Duodenal mucosa (tissue), 2 donors: Measurements from ENCODE around the gene TFF2.
A peak's percentile ranks its signal among the peaks of the same experiment; 100 is the strongest.

ENCODE experiments used
- H3K27ac ChIP-seq: one replicate; pipeline ENCODE4 v1.7.0; 2013; ENCODE audit warnings: low read depth, low read length
- H3K27me3 ChIP-seq, 2 donors: one replicate each; pipeline ENCODE4 v1.7.0; 2013; ENCODE audit warnings: low read length in 2 of 2, control low read depth in 1 of 2; ENCODE audit not compliant: insufficient read depth in 2 of 2, control insufficient read depth in 1 of 2
- H3K36me3 ChIP-seq, 2 donors: one replicate each; pipeline ENCODE4 v1.7.0; 2013; ENCODE audit warnings: low read length in 2 of 2, control low read depth in 1 of 2; ENCODE audit not compliant: insufficient read depth in 2 of 2, control insufficient read depth in 1 of 2
- H3K4me1 ChIP-seq, 2 donors: one replicate each; pipeline ENCODE4 v1.7.0; 2013; ENCODE audit warnings: low read length in 2 of 2, control low read depth in 1 of 2; ENCODE audit not compliant: insufficient read depth in 2 of 2, control insufficient read depth in 1 of 2
- H3K4me3 ChIP-seq, 2 donors: one replicate each; pipeline ENCODE4 v1.7.0; 2013; ENCODE audit warnings: low read length in 2 of 2, low read depth in 1 of 2
- H3K9ac ChIP-seq, 2 donors: one replicate each; pipeline ENCODE4 v1.7.0; 2013; ENCODE audit warnings: low read length in 2 of 2, low read depth in 1 of 2
- H3K9me3 ChIP-seq, 2 donors: one replicate each; pipeline ENCODE4 v1.7.0; 2013; ENCODE audit warnings: low read length in 2 of 2, control low read depth in 1 of 2; ENCODE audit not compliant: control insufficient read depth in 1 of 2

The TFF2 gene

DNA sequence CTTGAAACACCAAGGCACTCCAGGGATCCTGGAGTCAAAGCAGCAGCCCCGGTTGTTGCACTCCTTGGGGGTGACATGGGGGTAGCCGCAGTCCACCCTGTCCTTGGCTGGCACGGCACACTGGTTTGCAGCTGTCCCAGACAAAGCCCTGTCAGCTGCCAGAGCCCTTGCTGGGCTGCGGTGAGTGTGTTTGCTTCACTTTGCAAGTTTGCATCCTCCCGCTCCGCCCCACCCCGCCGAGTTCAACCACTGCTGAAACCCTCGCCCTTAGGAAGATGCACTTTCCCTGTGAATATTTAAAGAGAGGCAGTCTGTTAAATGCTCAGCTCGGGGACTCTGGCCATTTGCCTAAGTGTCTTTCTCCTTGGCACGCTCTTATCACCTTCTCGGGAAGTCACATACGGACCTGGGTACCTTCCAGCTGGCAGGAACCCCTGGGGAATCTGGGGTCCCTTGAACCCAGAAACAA lies 37.3 kb downstream of the TFF2 start:
- Histone ChIP-seq H3K9ac (peak overlapping the region; percentile 30 to 51), H3K9me3 (no peaks in the 10 kb centered on the region), H3K4me1 (peaks cover 53 to 71% of the 10 kb centered on the region in 2 donors), H3K4me3 (peak overlapping the region; percentile 37 to 52), H3K27ac (peak overlapping the region; percentile 37), H3K36me3 (no peaks in the 10 kb centered on the region), H3K27me3 (no peaks in the 10 kb centered on the region)

DNA sequence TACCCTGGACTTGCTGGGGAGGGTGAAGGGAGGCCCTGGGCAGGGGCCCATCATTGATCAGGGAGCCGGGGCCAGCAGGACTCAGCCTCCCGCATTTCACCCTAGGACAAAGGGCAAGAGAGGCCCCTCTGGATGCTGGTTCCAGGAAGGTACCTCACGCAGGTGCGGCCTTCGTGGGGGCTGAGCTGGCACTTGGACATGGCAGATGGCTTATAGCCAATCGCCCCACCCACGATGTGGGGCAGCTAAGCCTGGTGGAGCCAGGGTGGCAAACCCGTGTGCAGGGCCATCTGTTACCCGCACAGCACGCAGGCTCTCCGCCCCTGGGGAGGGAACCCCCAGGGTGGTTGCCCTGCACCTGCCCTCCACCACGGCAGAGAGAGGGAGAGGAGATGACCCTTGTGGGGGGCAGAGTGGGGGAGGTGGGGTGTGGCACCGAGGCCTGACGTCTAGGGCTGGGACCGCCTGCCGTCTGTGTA lies 38.1 kb downstream of the TFF2 start:
- peak overlapping the region in 1 of 2 donors; percentile 30 for H3K9ac ChIP-seq
- no peaks in the 10 kb centered on the region for H3K9me3 ChIP-seq

DNA sequence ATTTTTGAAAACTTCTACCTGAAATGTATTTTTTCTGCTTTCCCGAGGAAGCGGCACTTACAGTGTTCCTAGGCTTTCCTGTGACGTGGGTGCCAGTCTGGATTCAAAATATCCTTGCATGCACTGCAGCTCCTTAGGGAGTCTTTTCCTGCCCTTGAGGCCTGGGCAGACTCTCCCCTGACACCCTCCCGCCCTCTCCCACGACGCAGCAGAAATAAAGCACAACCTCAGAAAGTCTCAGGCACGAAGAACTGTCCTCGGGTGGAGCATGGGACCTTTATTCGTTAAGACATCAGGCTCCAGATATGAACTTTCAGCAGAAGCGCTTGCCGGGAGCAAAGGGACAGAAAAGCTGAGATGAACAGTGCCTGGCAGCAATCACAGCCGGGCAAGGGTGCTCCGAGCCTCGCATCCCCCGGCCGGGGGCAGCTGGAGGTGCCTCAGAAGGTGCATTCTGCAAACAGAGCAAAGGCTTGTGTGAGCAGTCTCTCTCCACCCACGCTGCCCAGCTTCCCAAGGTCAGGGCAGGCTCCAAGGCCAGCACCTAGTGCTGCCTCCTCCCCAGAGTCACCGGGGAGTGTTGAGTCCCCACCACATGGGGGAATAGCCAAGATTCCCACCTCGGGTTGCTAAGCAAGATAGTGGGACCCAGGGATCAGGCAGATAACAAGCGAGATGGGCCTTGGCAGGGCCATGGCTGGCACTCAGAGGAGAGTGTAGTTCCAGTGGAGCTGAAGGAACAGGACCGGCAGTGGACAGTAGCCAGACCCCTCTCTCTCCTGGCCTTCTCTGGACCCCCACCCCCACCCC lies 38.8 kb downstream of the TFF2 start:
- Histone ChIP-seq H3K36me3 (no peaks in the 10 kb centered on the region), H3K27ac (no peak overlapping the region), H3K4me3 (peak overlapping the region in 1 of 2 donors; percentile 2), H3K27me3 (peaks cover 0 to 4% of the 10 kb centered on the region in 2 donors), H3K9ac (peak overlapping the region in 1 of 2 donors; percentile 30), H3K4me1 (peaks cover 48 to 69% of the 10 kb centered on the region in 2 donors), H3K9me3 (no peaks in the 10 kb centered on the region)

More for the DNA sequence above, 38.1 kb downstream of the TFF2 start:
- H3K27ac ChIP-seq, result no peak overlapping the region
- H3K4me1 ChIP-seq, result peaks cover 51 to 69% of the 10 kb centered on the region in 2 donors
- no peaks in the 10 kb centered on the region for H3K36me3 ChIP-seq
- H3K4me3 ChIP-seq, result peak overlapping the region; percentile 21 to 52
- no peaks in the 10 kb centered on the region for H3K27me3 ChIP-seq

DNA sequence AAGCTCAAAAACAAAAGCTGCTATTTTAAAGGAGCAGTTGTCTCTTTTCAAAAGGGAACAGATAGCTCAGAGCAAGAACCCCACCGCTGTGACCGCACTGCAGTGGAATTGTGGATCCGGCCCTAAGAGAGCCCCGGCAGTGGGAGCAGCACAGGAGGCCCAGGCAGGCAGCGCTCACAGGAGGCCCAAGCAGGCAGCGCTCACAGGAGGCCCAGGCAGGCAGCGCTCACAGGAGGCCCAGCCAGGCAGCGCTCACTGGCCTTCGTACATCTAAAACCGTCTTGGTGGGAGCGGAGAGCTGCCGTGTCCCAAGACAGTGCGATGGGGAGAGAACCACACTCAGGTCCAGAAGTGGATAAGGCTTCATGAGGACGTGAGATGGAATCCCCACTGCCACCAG lies 39.6 kb downstream of the TFF2 start:
- Histone ChIP-seq H3K4me1 (peaks cover 42 to 66% of the 10 kb centered on the region in 2 donors), H3K36me3 (no peaks in the 10 kb centered on the region), H3K4me3 (no peak overlapping the region), H3K9ac (no peak overlapping the region), H3K27ac (no peak overlapping the region), H3K27me3 (peaks cover 0 to 5% of the 10 kb centered on the region in 2 donors), H3K9me3 (no peaks in the 10 kb centered on the region)

DNA sequence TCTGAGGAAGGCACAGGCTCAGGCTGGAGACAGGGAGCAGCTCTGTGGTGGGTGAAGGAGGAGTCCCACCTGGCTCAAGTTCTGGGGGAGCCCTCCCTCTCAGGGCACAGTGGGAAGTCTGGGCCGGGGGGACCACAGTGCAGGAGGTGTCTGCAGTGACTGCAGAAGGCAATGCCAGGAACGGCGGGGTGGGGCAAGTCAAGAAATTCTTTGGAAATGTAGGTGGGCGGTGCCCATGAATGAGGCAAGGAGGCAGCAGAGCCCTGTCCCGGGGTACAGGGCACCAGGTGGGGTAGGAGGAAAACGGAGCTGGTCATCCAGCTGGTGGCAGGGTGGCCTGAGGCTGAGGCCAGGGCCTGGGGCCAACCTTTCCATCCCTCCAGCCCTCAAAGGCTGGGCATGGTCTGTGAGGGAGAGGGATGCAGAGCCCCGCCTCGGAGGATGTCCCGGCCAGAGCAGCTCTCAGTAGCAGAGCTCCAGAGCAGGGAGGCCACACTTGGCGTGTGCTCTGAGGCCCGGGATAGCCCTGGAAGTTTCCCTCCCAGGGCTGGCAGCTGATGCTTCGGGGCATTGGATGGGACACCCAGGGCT lies 40.3 kb downstream of the TFF2 start:
- no peak overlapping the region for H3K27ac ChIP-seq
- H3K4me1 ChIP-seq, result peaks cover 38 to 63% of the 10 kb centered on the region in 2 donors
- no peaks in the 10 kb centered on the region for H3K36me3 ChIP-seq
- H3K9me3 ChIP-seq, result no peaks in the 10 kb centered on the region
- H3K27me3 ChIP-seq, result peaks cover 0 to 5% of the 10 kb centered on the region in 2 donors
- no peak overlapping the region for H3K4me3 ChIP-seq
- no peak overlapping the region for H3K9ac ChIP-seq

DNA sequence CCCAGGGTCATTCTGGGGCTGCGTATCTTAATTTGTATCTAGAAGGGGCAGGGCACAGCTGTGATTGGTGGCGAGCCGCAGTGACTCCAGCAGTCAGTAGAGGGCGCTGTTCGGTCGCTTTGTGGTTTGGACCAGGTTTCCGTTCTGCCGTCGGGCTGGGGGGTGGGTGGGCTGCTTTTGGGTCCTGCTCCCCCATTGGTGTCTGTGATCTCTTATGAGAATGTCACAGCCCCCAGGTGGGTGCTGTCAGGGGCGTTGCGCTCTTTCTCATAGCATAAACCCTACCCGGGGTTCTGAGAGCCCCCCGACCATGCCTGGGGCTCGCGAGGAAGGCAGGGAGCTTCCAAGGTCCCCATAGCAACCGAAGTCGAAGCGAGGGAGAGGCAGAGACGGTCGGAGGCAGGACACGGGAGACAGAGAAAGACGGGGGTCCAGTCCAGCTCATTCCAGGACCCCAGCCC lies 41.0 kb downstream of the TFF2 start:
- Histone ChIP-seq H3K36me3 (no peaks in the 10 kb centered on the region), H3K4me3 (no peak overlapping the region), H3K27me3 (peaks cover 0 to 5% of the 10 kb centered on the region in 2 donors), H3K27ac (no peak overlapping the region), H3K9me3 (no peaks in the 10 kb centered on the region), H3K9ac (no peak overlapping the region), H3K4me1 (peaks cover 32 to 56% of the 10 kb centered on the region in 2 donors)

DNA sequence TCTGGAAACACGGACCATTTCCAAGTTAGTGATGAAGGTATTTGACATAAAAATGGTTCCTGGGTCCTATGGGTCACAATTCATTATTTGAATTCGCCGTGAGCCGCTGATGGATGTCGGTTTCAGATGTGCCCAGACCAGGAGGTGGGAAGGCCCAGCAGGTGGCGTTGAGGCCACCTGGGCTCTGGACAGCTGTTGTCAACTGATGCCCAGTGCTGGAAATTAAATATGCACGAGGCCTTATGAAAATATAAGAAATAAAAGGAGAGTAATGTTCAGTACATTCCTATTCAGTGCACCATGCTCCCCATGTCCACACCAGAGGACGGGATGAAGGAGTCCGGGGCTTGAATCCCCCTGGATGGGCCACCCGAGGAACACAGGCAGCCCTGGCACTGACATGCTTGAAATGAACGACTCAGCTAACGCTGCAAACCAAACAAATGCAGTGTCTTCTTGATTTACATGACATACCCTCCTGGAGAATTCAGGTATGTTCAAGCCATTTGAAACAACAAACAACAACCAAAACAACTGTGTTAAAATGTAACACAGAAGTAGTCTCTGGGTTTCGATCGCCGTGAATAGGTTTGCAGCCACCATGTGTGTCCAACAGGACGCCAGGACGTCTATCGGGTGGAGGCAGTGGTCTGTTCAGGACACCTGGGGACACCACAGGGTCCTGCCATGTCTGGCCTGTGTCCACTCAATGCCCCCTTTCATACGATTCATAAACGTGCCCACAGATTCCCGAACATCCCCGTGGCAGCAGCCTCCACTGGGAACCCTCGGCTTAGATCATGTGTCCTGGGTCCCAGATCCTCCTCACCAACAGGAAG lies 41.7 kb downstream of the TFF2 start:
- H3K27ac ChIP-seq, result no peak overlapping the region
- H3K27me3 ChIP-seq, result peaks cover 0 to 5% of the 10 kb centered on the region in 2 donors
- H3K36me3 ChIP-seq, result no peaks in the 10 kb centered on the region
- H3K9ac ChIP-seq, result no peak overlapping the region
- H3K4me3 ChIP-seq, result no peak overlapping the region
- peaks cover 28 to 50% of the 10 kb centered on the region in 2 donors for H3K4me1 ChIP-seq
- no peaks in the 10 kb centered on the region for H3K9me3 ChIP-seq

DNA sequence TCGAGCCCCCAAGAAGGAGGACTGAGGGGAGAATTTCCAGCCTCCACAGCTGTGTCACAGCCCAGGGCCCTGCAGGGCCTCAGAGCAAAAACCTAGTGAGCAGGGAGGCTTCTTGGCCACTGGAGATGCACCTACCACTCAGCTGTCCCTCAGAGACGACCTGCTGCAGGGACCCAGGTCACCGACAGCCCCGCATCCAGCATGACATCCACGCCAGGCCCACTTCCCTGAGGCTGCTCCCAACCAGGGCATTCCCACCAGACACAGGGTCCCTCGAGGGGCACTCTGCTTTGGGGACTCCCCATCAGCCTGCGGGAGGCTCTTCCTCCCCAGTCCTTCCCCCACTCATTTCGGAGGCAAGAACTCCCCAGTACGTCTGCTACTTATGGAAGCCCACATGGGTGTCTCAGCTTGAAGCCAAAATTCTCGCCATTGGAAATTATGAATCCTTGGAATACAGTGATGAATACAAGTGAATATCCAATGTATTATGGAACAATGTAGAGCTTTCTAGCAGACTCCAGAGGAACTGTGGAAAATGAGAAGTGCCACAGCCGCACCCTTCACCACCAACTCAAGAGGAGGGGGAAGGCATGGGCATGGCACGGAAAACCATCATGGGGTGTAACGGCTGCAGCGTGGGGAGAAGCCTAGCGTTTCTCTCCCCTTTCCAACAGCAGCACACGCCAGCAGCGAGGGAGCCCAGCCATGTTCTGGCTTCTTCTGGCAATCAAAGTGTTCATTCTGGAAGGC lies 42.5 kb downstream of the TFF2 start:
- Histone ChIP-seq H3K27me3 (peaks cover 0 to 5% of the 10 kb centered on the region in 2 donors), H3K9ac (no peak overlapping the region), H3K4me3 (no peak overlapping the region), H3K36me3 (no peaks in the 10 kb centered on the region), H3K4me1 (peaks cover 21 to 42% of the 10 kb centered on the region in 2 donors), H3K9me3 (no peaks in the 10 kb centered on the region), H3K27ac (no peak overlapping the region)

DNA sequence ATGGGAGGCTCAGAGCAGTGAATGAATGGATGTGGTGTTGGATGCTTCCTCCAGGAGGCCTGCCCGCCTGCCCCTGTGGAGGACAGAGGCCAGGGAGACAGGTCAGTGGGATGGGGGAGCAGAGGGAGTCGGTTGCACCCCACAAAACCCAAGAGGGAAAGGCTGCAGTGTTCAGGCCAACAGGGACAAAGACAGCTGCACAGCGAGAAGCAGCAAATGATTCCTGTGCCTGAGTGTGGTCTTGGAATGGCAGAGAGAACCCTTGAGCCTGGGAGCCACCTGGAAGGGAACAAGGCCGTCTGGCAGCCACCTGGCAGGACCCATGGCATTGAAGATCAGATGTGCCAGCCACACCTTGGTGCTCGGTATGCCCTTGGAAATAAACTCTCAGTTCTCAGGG lies 43.7 kb downstream of the TFF2 start:
- H3K27ac ChIP-seq, result no peak overlapping the region
- no peak overlapping the region for H3K9ac ChIP-seq
- no peaks in the 10 kb centered on the region for H3K9me3 ChIP-seq
- H3K4me3 ChIP-seq, result no peak overlapping the region
- no peaks in the 10 kb centered on the region for H3K36me3 ChIP-seq
- H3K4me1 ChIP-seq, result peaks cover 12 to 29% of the 10 kb centered on the region in 2 donors
- H3K27me3 ChIP-seq, result peaks cover 0 to 5% of the 10 kb centered on the region in 2 donors
